Uterus (tissue), 2 donors: ENCODE data around the gene CRIP2.

ENCODE experiments used
- POLR2A ChIP-seq, 2 donors: fragments of 450-650 bp; IDR thresholded peaks; one replicate each; pipeline ENCODE4 v1.6.1; 2016; ENCODE audit warnings: antibody characterized with exemption in 2 of 2, mild to moderate bottlenecking in 1 of 2, moderate library complexity in 1 of 2
- TF ChIP-seq, protein P1 (sequence below), 4 experiments: fragments of 200-600 bp in 2 of 4; fragments of 450-650 bp in 2 of 4; sonication (generic) in 2 of 4; IDR thresholded peaks; one replicate each; pipeline ENCODE4 v1.5.1; 2016 to 2019; ENCODE audit warnings: antibody characterized with exemption in 4 of 4, mild to moderate bottlenecking in 2 of 4, moderate library complexity in 1 of 4

DNA sequence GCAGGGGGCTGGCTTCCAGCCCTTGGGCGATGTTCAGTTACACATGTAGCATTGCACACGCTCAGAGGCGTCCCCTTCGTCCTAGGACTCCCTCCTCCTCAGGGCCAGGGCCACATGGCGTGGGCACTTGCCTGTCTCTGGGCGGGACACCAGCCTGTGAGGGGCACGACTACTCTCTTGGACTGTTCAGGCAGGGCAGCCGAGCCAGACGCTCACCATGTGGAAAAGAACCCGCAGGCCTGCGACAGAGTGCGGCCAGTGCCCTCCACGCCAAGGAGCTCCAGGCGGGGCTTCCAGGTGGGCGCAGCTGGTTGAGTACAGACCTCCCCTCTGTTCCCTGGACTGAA is 34.1 kb upstream of the CRIP2 start:
- TF ChIP-seq, protein P1, sequence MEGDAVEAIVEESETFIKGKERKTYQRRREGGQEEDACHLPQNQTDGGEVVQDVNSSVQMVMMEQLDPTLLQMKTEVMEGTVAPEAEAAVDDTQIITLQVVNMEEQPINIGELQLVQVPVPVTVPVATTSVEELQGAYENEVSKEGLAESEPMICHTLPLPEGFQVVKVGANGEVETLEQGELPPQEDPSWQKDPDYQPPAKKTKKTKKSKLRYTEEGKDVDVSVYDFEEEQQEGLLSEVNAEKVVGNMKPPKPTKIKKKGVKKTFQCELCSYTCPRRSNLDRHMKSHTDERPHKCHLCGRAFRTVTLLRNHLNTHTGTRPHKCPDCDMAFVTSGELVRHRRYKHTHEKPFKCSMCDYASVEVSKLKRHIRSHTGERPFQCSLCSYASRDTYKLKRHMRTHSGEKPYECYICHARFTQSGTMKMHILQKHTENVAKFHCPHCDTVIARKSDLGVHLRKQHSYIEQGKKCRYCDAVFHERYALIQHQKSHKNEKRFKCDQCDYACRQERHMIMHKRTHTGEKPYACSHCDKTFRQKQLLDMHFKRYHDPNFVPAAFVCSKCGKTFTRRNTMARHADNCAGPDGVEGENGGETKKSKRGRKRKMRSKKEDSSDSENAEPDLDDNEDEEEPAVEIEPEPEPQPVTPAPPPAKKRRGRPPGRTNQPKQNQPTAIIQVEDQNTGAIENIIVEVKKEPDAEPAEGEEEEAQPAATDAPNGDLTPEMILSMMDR (IDR thresholded peaks at IDR 0.05) = no peak
- TF ChIP-seq POLR2A (IDR thresholded peaks at IDR 0.05) = no peak
